HG03025 (cell line): ENCODE measurements around the gene IL1RAP.

Source experiments
- ATAC-seq: cut with Tn5 transposase; IDR thresholded peaks from one replicate; pipeline ENCODE4 v1.9.1; 2021; ENCODE audit warnings: mild to moderate bottlenecking, moderate library complexity; ENCODE audit not compliant: unreplicated experiment, low FRiP score

Gene IL1RAP

DNA sequence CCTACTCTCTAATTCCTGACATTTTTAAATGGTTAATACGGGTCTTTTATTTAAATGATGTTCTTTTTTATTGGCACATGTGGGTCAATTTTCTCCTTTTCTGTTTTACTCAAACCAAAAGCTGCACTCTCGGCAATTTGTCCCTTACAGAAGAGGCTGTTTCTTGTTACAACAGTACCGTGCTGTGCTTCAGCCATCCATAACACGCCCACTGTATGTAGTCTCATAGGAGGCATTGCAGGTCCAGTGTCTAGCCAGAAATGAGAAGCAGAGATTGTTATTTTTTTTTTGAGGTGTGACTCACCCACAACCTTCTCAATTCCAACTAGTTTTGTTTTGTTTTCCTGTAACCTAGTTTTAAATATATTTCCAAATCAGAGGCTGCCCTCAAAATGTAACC lies 184.0 kb downstream of the IL1RAP start:
- no peak for ATAC-seq

DNA sequence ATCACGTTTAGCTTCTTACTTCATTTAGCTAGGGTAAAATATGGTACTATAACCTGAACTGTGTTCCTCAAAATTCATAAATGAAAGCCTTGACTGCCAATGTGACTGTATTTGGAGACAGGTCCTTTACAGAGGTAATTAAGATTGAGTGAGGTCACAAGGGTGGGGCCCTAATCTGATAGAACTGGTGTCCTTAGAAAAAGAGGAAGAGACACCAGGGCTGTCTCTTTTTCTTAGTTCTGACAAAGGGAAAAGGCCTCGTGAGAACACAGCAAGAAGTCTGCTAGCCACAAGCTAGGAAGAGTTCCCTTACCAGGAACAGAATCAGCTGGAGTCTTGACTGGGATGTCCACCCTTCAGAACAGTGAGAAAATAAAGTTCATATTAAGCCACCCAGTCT lies 185.9 kb downstream of the IL1RAP start:
- no peak for ATAC-seq

DNA sequence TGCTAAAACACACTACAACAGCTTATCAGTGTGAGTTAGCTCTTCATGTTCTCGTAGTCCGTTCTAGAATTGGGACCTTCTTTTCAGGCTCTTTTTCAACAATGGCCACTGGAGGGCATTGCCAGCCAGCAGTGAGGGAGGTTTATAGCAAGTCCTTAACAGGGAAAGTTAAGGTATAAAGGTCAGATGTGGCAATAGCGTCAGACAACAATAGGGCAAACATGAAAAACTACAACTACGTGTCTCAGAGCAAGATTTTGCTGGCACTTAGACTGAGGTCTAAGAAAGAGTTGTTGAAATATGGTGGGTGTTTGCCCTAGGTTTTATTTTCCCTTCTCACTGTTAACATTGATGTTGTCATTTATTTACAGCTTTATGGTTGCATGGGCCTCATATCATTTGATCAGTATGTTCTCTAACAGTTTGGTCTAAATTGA lies 187.2 kb downstream of the IL1RAP start:
- ATAC-seq = no peak

- no peak for ATAC-seq
Observed at GRCh38 chr3:190706582-190706981, 192.7 kb downstream of the IL1RAP start.
